SK-N-SH treated with all-trans-retinoic acid at 6 μM for 48 hours (cell line): ENCODE data around the gene PCMT1.
"Not testable (repeated sequence)": the region's sequence is repeated elsewhere in the genome, so short reads cannot be mapped to it uniquely, and the experiment has no call there.

Experiments
- ATAC-seq: fragments of 200-7000 bp; cut with Tn5 transposase; 3 replicates; pipeline ENCODE4 v1.9.1; 2020; ENCODE audit warnings: mild to moderate bottlenecking, moderate library complexity
- ARNTL ChIP-seq: fragments of 450-650 bp; formaldehyde crosslinking; IDR thresholded peaks from 2 replicates; pipeline ENCODE4 v1.5.0; 2020; ENCODE audit warnings: low read depth, mild to moderate bottlenecking, moderate library complexity, borderline replicate concordance
- BACH2 ChIP-seq: fragments of 250-450 bp; sonication (Bioruptor Pico); IDR thresholded peaks from 2 replicates; pipeline ENCODE4 v1.9.0; 2021; ENCODE audit warnings: mild to moderate bottlenecking, borderline replicate concordance
- CSDC2 ChIP-seq: fragments of 250-450 bp; sonication (Bioruptor Pico); IDR thresholded peaks from 2 replicates; pipeline ENCODE4 v1.5.0; 2020; ENCODE audit warnings: mild to moderate bottlenecking, moderate library complexity
- ESRRG ChIP-seq: fragments of 250-450 bp; sonication (Bioruptor Pico); IDR thresholded peaks from 2 replicates; pipeline ENCODE4 v1.6.1; 2021; ENCODE audit warnings: mild to moderate bottlenecking
- GLIS3 ChIP-seq: fragments of 250-450 bp; sonication (Bioruptor Pico); IDR thresholded peaks from 2 replicates; pipeline ENCODE4 v1.5.0; 2020; ENCODE audit warnings: mild to moderate bottlenecking, moderate library complexity
- ISL1 ChIP-seq: fragments of 250-450 bp; sonication (Bioruptor Pico); IDR thresholded peaks from 2 replicates; pipeline ENCODE4 v2.1.2; 2022; ENCODE audit warnings: mild to moderate bottlenecking, moderate library complexity
- OSR1 ChIP-seq: fragments of 250-450 bp; sonication (Bioruptor Pico); IDR thresholded peaks from 2 replicates; pipeline ENCODE4 v1.8.0; 2022; ENCODE audit warnings: moderate library complexity, mild to moderate bottlenecking, inconsistent platforms
- PPARA ChIP-seq: fragments of 250-450 bp; sonication (Bioruptor Pico); IDR thresholded peaks from 2 replicates; pipeline ENCODE4 v1.5.0; 2020; ENCODE audit warnings: mild to moderate bottlenecking, borderline replicate concordance
- RARB ChIP-seq: fragments of 250-450 bp; sonication (Bioruptor Pico); IDR thresholded peaks from 2 replicates; pipeline ENCODE4 v1.8.0; 2021; ENCODE audit warnings: mild to moderate bottlenecking, moderate library complexity
- SNAI2 ChIP-seq: fragments of 250-450 bp; sonication (Bioruptor Pico); IDR thresholded peaks from 2 replicates; pipeline ENCODE4 v1.5.0; 2020; ENCODE audit warnings: mild to moderate bottlenecking, moderate library complexity
- TCF4 ChIP-seq: fragments of 250-450 bp; sonication (Bioruptor Pico); IDR thresholded peaks from 2 replicates; pipeline ENCODE4 v1.8.0; 2021; ENCODE audit warnings: mild to moderate bottlenecking, moderate library complexity, borderline replicate concordance
- TOX ChIP-seq: fragments of 250-450 bp; sonication (Bioruptor Pico); IDR thresholded peaks from 2 replicates; pipeline ENCODE4 v1.8.0; 2021; ENCODE audit warnings: mild to moderate bottlenecking, moderate library complexity, borderline replicate concordance
- ZC3H10 ChIP-seq: fragments of 250-450 bp; sonication (Bioruptor Pico); IDR thresholded peaks from 2 replicates; pipeline ENCODE4 v1.5.1; 2021; ENCODE audit warnings: mild to moderate bottlenecking, moderate library complexity
- ZFP3 ChIP-seq: fragments of 250-450 bp; sonication (Bioruptor Pico); IDR thresholded peaks from 2 replicates; pipeline ENCODE4 v1.5.0; 2020; ENCODE audit warnings: mild to moderate bottlenecking, moderate library complexity
- ZFP30 ChIP-seq: fragments of 450-650 bp; formaldehyde crosslinking; IDR thresholded peaks from 2 replicates; pipeline ENCODE4 v1.5.0; 2022; ENCODE audit warnings: mild to moderate bottlenecking, moderate library complexity
- ZNF565 ChIP-seq: fragments of 450-650 bp; formaldehyde crosslinking; conservative IDR thresholded peaks from 2 replicates; pipeline ENCODE4 v1.5.0; 2020; ENCODE audit warnings: low read depth, mild to moderate bottlenecking, moderate library complexity
- ZNF70 ChIP-seq: fragments of 450-650 bp; formaldehyde crosslinking; IDR thresholded peaks from 2 replicates; pipeline ENCODE4 v1.5.0; 2020; ENCODE audit warnings: mild to moderate bottlenecking, moderate library complexity
- ZNF8 ChIP-seq: fragments of 450-650 bp; formaldehyde crosslinking; IDR thresholded peaks from 2 replicates; pipeline ENCODE4 v1.5.0; 2020; ENCODE audit warnings: mild to moderate bottlenecking, moderate library complexity
- TF ChIP-seq, protein P1 (sequence below): fragments of 250-450 bp; sonication (Bioruptor Pico); IDR thresholded peaks from 2 replicates; pipeline ENCODE4 v1.8.0; 2021; ENCODE audit warnings: low read depth, mild to moderate bottlenecking, moderate library complexity, borderline replicate concordance
- TF ChIP-seq, protein P2 (sequence below): fragments of 250-450 bp; sonication (Bioruptor Pico); IDR thresholded peaks from 2 replicates; pipeline ENCODE4 v1.5.1; 2020; ENCODE audit warnings: low read depth, mild to moderate bottlenecking, moderate library complexity
- TF ChIP-seq, protein P3 (sequence below): fragments of 250-450 bp; sonication (Bioruptor Pico); IDR thresholded peaks from 2 replicates; pipeline ENCODE4 v1.8.0; 2020; ENCODE audit warnings: mild to moderate bottlenecking, moderate library complexity, borderline replicate concordance
- TF ChIP-seq, protein P4 (sequence below): fragments of 250-450 bp; sonication (Bioruptor Pico); IDR thresholded peaks from 2 replicates; pipeline ENCODE4 v1.5.0; 2020; ENCODE audit warnings: mild to moderate bottlenecking, moderate library complexity

The PCMT1 gene

DNA sequence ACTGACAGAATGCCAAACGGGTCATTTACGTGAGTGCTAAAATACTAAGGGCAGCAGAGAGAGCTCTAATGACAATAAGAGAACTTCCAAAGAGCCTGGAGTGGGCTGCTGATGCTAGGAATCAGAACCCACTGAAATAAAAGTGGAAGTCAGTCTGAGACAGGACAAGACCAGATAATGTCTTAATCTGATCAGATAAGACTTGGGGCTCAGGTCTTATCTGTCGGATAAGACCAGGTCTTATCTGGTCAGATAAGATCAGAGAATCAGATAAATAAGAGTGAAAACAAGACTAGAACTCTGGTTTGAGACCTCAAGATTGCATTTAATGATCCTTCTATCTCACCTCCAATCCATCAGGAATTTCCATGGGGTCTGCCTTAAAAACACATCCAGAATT, 96.0 kb downstream of the PCMT1 start:
- no peak for TF ChIP-seq ZFP30
- no peak for TF ChIP-seq SNAI2 (CRISPR knock-in tag)
- TF ChIP-seq, all 23 proteins: peak for 0
- ATAC-seq, result no peak

DNA sequence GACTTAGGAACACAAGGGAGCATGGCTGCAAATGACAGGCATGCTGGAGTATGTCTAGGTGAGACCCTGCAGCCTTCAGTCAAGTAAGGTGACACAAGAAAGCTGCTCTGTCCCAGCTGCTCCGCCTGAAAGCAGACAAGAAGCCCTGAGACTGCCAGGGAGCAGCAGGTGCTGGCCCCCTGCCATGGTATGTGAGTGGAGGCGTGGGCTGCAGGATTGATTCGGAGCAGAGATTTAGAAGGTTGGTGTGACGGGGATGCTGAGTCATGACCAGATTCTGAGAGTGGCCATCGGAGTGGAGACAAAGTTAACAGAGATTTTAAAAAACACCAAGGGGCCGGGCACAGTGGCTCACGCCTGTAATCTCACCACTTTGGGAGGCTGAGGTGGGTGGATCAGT, 96.8 kb downstream of the PCMT1 start:
- ATAC-seq, result peak; percentile 66
- no peak for TF ChIP-seq GLIS3 (CRISPR knock-in tag)
- TF ChIP-seq ZNF565, result no peak
- TF ChIP-seq ISL1 (CRISPR knock-in tag), result peak; percentile 57
- no peak for TF ChIP-seq ESRRG

DNA sequence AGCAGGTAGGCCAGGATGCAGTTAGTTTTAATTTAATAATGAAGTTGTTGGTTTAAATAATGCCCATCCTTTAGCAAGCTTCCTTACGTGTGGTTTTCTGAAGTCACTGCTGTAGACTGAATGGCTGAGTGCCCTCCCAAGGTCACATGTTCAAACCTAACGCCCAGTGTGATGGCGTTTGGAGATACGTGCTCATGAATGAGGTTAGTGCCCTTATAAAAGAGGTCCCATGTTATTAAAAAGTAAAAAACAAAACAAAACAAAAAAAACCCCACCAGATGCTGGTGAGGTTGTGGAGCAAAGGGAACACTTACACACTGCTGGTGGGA, 98.4 kb downstream of the PCMT1 start:
- TF ChIP-seq, protein P1, sequence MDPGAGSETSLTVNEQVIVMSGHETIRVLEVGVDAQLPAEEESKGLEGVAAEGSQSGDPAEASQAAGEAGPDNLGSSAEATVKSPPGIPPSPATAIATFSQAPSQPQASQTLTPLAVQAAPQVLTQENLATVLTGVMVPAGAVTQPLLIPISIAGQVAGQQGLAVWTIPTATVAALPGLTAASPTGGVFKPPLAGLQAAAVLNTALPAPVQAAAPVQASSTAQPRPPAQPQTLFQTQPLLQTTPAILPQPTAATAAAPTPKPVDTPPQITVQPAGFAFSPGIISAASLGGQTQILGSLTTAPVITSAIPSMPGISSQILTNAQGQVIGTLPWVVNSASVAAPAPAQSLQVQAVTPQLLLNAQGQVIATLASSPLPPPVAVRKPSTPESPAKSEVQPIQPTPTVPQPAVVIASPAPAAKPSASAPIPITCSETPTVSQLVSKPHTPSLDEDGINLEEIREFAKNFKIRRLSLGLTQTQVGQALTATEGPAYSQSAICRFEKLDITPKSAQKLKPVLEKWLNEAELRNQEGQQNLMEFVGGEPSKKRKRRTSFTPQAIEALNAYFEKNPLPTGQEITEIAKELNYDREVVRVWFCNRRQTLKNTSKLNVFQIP, result no peak
- TF ChIP-seq, protein P2, sequence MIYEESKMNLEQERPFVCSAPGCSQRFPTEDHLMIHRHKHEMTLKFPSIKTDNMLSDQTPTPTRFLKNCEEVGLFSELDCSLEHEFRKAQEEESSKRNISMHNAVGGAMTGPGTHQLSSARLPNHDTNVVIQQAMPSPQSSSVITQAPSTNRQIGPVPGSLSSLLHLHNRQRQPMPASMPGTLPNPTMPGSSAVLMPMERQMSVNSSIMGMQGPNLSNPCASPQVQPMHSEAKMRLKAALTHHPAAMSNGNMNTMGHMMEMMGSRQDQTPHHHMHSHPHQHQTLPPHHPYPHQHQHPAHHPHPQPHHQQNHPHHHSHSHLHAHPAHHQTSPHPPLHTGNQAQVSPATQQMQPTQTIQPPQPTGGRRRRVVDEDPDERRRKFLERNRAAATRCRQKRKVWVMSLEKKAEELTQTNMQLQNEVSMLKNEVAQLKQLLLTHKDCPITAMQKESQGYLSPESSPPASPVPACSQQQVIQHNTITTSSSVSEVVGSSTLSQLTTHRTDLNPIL (CRISPR knock-in tag), result no peak
- TF ChIP-seq, protein P3, sequence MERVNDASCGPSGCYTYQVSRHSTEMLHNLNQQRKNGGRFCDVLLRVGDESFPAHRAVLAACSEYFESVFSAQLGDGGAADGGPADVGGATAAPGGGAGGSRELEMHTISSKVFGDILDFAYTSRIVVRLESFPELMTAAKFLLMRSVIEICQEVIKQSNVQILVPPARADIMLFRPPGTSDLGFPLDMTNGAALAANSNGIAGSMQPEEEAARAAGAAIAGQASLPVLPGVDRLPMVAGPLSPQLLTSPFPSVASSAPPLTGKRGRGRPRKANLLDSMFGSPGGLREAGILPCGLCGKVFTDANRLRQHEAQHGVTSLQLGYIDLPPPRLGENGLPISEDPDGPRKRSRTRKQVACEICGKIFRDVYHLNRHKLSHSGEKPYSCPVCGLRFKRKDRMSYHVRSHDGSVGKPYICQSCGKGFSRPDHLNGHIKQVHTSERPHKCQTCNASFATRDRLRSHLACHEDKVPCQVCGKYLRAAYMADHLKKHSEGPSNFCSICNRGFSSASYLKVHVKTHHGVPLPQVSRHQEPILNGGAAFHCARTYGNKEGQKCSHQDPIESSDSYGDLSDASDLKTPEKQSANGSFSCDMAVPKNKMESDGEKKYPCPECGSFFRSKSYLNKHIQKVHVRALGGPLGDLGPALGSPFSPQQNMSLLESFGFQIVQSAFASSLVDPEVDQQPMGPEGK, result no peak
- TF ChIP-seq ZFP3 (CRISPR knock-in tag), result no peak
- TF ChIP-seq, all 23 proteins: peak for 0
- peak; percentile 29; the same call in 2 of the 3 replicates for ATAC-seq

DNA sequence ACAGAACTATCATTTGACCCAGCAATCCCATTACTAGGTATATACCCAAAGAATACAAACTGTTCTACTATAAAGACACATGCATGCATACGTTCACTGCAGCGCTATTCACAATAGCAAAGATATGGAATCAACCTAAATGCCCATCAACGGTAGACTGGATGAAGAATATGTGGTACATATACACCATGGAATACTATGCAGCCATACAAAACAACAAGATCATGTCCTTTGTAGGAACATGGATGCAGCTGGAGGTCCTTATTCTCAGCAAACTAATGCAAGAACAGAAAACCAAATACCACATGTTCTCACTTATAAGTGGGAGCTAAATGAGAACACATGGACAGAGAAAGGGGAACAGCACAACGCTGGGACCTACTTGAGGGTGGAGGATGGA, 98.8 kb downstream of the PCMT1 start:
- peak; percentile 42; the same call in 1 of the 2 replicates for TF ChIP-seq ZNF70 (CRISPR knock-in tag)
- TF ChIP-seq, all 23 proteins: peak for 1; not testable (repeated sequence) for 22
- ATAC-seq, result not testable (repeated sequence)

DNA sequence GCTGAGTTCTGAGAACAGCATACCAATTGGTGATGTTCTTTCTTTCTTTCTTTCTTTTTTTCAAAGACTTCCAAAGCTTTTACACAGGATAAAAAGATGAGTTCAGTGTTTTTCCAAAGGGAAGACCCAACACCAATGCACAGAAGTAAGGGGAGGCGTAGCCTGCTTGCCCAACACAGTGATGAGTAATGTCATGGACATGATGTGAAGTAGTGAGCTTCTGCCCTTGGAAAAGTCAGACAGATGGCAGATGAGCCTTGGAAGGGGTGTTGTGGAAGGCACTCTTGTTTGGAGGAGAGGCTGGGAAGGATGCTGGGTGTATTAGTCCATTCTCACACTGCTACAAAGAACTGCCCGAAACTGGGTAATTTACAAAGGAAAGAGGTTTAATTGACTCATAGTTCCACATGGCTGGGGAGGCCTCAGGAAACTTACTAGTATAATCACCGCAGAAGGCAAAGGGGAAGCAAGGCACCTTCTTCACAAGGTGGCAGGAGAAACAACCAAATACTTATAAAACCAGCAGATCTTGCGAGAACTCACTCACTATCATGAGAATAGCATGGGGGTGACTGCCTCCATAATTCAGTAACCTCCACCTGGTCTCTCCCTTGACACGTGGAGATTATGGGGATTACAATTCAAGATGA, 102.0 kb downstream of the PCMT1 start:
- no peak for ATAC-seq
- TF ChIP-seq ZC3H10 (CRISPR knock-in tag) (no peak), ARNTL (CRISPR knock-in tag) (no peak), ZFP30 (no peak), CSDC2 (CRISPR knock-in tag) (no peak), GLIS3 (CRISPR knock-in tag) (no peak), ISL1 (CRISPR knock-in tag) (no peak), BACH2 (CRISPR knock-in tag) (no peak), TCF4 (CRISPR knock-in tag) (no peak), ZNF8 (CRISPR knock-in tag) (no peak), SNAI2 (CRISPR knock-in tag) (no peak), PPARA (CRISPR knock-in tag) (no peak), TOX (CRISPR knock-in tag) (no peak)
- TF ChIP-seq, protein P3, result no peak

DNA sequence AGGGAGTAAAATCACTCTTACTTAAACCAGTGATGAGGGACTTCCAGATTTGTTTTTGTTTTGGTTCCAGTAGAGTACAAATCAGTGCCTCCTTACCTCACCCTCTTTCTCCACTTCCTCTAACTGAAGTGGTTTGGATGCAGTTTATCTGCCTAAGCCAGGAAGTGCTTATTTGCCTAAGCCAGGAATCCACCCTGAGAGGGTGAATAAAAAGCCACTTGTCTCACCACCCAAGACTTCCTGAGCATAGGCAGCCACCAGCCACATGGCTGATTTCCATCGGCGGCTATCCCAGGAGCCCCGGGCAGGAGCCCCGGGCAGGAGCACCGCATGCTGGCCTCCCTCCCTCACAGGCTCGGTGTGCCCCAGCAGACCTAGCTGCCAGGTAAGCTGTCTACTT, 102.6 kb downstream of the PCMT1 start:
- no peak for ATAC-seq
- TF ChIP-seq ZFP3 (CRISPR knock-in tag) (no peak), ZNF565 (no peak), CSDC2 (CRISPR knock-in tag) (no peak), ZNF8 (CRISPR knock-in tag) (no peak), ZC3H10 (CRISPR knock-in tag) (no peak), PPARA (CRISPR knock-in tag) (no peak), RARB (CRISPR knock-in tag) (no peak), TOX (CRISPR knock-in tag) (no peak), OSR1 (CRISPR knock-in tag) (no peak), ARNTL (CRISPR knock-in tag) (no peak)
- TF ChIP-seq, protein P4, sequence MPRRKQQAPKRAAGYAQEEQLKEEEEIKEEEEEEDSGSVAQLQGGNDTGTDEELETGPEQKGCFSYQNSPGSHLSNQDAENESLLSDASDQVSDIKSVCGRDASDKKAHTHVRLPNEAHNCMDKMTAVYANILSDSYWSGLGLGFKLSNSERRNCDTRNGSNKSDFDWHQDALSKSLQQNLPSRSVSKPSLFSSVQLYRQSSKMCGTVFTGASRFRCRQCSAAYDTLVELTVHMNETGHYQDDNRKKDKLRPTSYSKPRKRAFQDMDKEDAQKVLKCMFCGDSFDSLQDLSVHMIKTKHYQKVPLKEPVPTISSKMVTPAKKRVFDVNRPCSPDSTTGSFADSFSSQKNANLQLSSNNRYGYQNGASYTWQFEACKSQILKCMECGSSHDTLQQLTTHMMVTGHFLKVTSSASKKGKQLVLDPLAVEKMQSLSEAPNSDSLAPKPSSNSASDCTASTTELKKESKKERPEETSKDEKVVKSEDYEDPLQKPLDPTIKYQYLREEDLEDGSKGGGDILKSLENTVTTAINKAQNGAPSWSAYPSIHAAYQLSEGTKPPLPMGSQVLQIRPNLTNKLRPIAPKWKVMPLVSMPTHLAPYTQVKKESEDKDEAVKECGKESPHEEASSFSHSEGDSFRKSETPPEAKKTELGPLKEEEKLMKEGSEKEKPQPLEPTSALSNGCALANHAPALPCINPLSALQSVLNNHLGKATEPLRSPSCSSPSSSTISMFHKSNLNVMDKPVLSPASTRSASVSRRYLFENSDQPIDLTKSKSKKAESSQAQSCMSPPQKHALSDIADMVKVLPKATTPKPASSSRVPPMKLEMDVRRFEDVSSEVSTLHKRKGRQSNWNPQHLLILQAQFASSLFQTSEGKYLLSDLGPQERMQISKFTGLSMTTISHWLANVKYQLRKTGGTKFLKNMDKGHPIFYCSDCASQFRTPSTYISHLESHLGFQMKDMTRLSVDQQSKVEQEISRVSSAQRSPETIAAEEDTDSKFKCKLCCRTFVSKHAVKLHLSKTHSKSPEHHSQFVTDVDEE, result no peak
- TF ChIP-seq, protein P2 (CRISPR knock-in tag), result no peak
